GM18505 (cell line): ENCODE measurements around the gene IRS1.

ENCODE experiments used
- ATAC-seq: cut with Tn5 transposase; IDR thresholded peaks from one replicate; pipeline ENCODE4 v1.9.1; 2021; ENCODE audit not compliant: unreplicated experiment
- POLR2A ChIP-seq: IDR thresholded peaks from 4 replicates; pipeline ENCODE4 v1.6.1; 2011; ENCODE audit warnings: borderline replicate concordance; ENCODE audit not compliant: insufficient read depth, insufficient read length; ENCODE audit errors: extremely low read depth

The IRS1 gene

GRCh38 chr2:226683196-226683595, 116.4 kb downstream of the IRS1 start:
- no peak for ATAC-seq
- no peak for TF ChIP-seq POLR2A
